Measurements from ENCODE around the gene MAP6. TPM values are rescaled to one million over a fixed set of nuclear protein-coding genes. Genes with fewer than 3 reads are reported as not detected.

Gene MAP6
- total RNA-seq, 1 donor from 2014 or later = 0.92 TPM

GRCh38 chr11:75677275-75677674, 8.4 kb upstream of the MAP6 start:
- no peak for DNase-seq (ENCODE audit: low spot score in 2 of 2, unreplicated experiment in 2 of 2)
- H3K27ac Mint-ChIP-seq = no peak overlapping the region
- TF ChIP-seq, protein P1, sequence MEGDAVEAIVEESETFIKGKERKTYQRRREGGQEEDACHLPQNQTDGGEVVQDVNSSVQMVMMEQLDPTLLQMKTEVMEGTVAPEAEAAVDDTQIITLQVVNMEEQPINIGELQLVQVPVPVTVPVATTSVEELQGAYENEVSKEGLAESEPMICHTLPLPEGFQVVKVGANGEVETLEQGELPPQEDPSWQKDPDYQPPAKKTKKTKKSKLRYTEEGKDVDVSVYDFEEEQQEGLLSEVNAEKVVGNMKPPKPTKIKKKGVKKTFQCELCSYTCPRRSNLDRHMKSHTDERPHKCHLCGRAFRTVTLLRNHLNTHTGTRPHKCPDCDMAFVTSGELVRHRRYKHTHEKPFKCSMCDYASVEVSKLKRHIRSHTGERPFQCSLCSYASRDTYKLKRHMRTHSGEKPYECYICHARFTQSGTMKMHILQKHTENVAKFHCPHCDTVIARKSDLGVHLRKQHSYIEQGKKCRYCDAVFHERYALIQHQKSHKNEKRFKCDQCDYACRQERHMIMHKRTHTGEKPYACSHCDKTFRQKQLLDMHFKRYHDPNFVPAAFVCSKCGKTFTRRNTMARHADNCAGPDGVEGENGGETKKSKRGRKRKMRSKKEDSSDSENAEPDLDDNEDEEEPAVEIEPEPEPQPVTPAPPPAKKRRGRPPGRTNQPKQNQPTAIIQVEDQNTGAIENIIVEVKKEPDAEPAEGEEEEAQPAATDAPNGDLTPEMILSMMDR (IDR thresholded peaks at IDR 0.05; ENCODE audit: unreplicated experiment) = no peak
- peaks cover 7% of the 10 kb centered on the region for H3K9me3 Mint-ChIP-seq
- H3K4me3 Mint-ChIP-seq = no peak overlapping the region
- no peaks in the 10 kb centered on the region for H3K36me3 Mint-ChIP-seq
- H3K4me1 Mint-ChIP-seq = no peaks in the 10 kb centered on the region
- peaks cover 75% of the 10 kb centered on the region for H3K27me3 Mint-ChIP-seq (ENCODE audit: low read depth)

GRCh38 chr11:75673977-75674582, 5.2 kb upstream of the MAP6 start:
- no peaks in the 10 kb centered on the region for H3K4me1 Mint-ChIP-seq
- no peak overlapping the region for H3K27ac Mint-ChIP-seq
- H3K9me3 Mint-ChIP-seq = peaks cover 6% of the 10 kb centered on the region
- peaks cover 88% of the 10 kb centered on the region for H3K27me3 Mint-ChIP-seq (ENCODE audit: low read depth)
- DNase-seq (ENCODE audit: low spot score in 2 of 2, unreplicated experiment in 2 of 2) = no peak
- H3K36me3 Mint-ChIP-seq = no peaks in the 10 kb centered on the region
- no peak overlapping the region for H3K4me3 Mint-ChIP-seq
- TF ChIP-seq, protein P1 (IDR thresholded peaks at IDR 0.05; ENCODE audit: unreplicated experiment) = no peak

DNA sequence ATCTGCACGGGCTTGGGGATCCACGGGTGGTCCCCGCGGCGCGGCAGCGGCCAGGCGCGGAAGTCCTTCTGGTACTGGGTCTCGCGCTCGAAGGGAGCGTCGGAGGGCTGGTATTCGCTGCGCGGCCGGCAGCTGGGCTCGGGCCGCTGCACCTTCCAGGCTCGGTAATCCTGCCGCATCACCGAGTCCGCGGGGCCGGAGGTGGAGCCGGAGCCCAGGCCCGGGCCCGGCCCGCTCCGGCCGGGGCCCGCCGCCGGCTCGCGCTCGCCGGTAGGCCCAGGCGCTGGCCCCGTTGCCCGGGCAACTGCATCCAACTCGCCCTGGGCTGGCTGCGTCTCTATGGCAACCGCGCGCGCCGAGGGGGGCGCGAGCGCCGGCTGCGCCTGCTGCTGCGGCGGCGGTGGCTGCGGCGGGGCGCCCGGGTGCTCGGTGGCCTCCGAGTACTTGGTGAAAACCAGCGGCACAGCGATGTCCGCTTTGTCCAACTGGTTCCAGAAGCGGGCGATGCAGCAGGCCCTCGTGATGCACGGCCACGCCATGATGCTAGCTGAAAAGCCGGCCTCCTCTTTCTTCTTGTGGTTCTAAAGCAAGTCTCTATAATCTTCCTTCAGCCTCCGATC, 897 bp downstream of the MAP6 start:
- H3K9me3 Mint-ChIP-seq = no peaks in the 10 kb centered on the region
- peaks cover 86% of the 10 kb centered on the region for H3K27me3 Mint-ChIP-seq (ENCODE audit: low read depth)
- H3K36me3 Mint-ChIP-seq = no peaks in the 10 kb centered on the region
- TF ChIP-seq, protein P1 (IDR thresholded peaks at IDR 0.05; ENCODE audit: unreplicated experiment) = no peak
- peaks cover 7% of the 10 kb centered on the region for H3K4me1 Mint-ChIP-seq
- no peak overlapping the region for H3K27ac Mint-ChIP-seq
- peak; percentile 50 to 53 for DNase-seq (ENCODE audit: low spot score in 2 of 2, unreplicated experiment in 2 of 2)
- peak overlapping the region; percentile 71 for H3K4me3 Mint-ChIP-seq

DNA sequence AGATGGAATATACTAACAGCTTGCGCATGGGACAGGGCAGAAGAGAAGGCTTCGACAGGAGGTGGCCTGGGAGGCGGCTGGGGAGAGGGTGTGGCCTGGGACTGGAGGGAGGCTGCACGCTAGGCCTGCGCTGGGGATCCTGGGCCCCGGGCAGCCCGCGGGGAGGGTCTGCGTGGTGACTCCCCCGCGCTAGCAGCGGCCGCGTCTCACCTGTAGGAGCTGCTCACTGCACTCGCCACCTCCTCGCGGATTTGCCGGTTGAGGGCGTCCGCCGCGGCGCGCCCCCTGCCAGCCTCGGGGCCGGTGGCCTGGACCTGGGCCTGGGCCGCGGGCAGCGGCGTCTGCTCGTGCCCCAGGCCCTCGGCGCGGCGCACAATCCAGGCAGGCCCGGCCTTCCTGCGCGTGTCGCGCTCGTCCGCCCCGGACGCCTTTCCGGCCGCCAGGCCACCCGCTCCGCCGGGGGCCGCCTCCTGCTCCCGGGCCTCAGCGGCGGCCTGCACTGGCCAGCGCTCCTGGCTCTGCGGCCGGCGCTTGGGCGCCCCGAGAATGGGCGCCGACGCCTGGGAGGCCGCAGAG, 1.5 kb downstream of the MAP6 start:
- H3K4me1 Mint-ChIP-seq = peaks cover 7% of the 10 kb centered on the region
- no peaks in the 10 kb centered on the region for H3K36me3 Mint-ChIP-seq
- peak overlapping the region; percentile 52 for H3K4me3 Mint-ChIP-seq
- TF ChIP-seq, protein P1 (IDR thresholded peaks at IDR 0.05; ENCODE audit: unreplicated experiment) = no peak
- no peak overlapping the region for H3K27ac Mint-ChIP-seq
- peaks cover 82% of the 10 kb centered on the region for H3K27me3 Mint-ChIP-seq (ENCODE audit: low read depth)
- H3K9me3 Mint-ChIP-seq = no peaks in the 10 kb centered on the region
- DNase-seq (ENCODE audit: low spot score in 2 of 2, unreplicated experiment in 2 of 2) = peak in 1 of 2 experiments; percentile 42

- peaks cover 71% of the 10 kb centered on the region for H3K27me3 Mint-ChIP-seq (ENCODE audit: low read depth)
- H3K36me3 Mint-ChIP-seq = no peaks in the 10 kb centered on the region
- no peak overlapping the region for H3K27ac Mint-ChIP-seq
- TF ChIP-seq, protein P1 (IDR thresholded peaks at IDR 0.05; ENCODE audit: unreplicated experiment) = no peak
- H3K9me3 Mint-ChIP-seq = no peaks in the 10 kb centered on the region
- H3K4me1 Mint-ChIP-seq = peaks cover 7% of the 10 kb centered on the region
- peak overlapping the region; percentile 28 for H3K4me3 Mint-ChIP-seq
- no peak for DNase-seq (ENCODE audit: low spot score in 2 of 2, unreplicated experiment in 2 of 2)
Measured at GRCh38 chr11:75665990-75666389, 2.8 kb downstream of the MAP6 start.
